ENCODE data around the gene PSORS1C1. TPM values are rescaled to one million over a fixed set of nuclear protein-coding genes. Genes with fewer than 3 reads are reported as not detected.

The PSORS1C1 gene
- total and polyA plus RNA-seq, 2 of the 4 experiments (the other 2 are of a cell fraction): 0.36 to 1.1 TPM

DNA sequence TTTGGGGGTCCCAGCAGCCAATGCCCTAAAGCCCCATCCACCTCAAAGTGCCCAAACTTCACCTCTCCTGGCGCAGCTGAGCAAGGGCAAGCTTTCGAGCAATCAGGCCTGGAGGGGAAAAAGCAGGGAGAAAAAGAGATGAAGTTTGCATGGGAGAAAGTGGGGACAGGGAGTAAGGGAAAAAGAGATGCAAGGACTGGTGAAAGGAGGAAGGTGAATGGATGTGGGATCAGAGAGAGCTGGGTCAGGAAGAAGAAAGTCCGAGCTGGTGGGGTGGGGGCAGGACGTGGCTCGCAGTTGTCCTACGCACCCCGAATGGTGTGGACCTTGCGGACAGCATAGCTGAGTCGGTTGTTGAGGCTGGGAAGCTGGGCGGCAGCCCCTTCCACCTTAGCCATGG lies 30.8 kb downstream of the PSORS1C1 start:
- Histone ChIP-seq H4K5ac (ENCODE audit: low read depth, low read length) (no peak overlapping the region), H2BK5ac (ENCODE audit: low read depth, low read length, poor library complexity, severe bottlenecking) (no peak overlapping the region), H3K79me1 (ENCODE audit: low read depth in 1 of 2, low read length in 2 of 2) (no peaks in the 10 kb centered on the region), H4K20me1 (ENCODE audit: insufficient read depth, low read length) (no peaks in the 10 kb centered on the region), H2AK5ac (ENCODE audit: low read depth, low read length) (no peak overlapping the region), H2AFZ (replicated peaks; ENCODE audit: low read length, poor library complexity) (no peak overlapping the region), H3K4me3 (ENCODE audit: insufficient read depth, low read depth, low read length) (no peak overlapping the region), H3K4me1 (ENCODE audit: control insufficient read depth, insufficient read depth, low read length) (peaks cover 8% of the 10 kb centered on the region), H3K27me3 (ENCODE audit: control insufficient read depth, insufficient read depth, low read length) (no peaks in the 10 kb centered on the region), H3K36me3 (ENCODE audit: control insufficient read depth, insufficient read depth, low read length) (peaks cover 28% of the 10 kb centered on the region), H2AK9ac (replicated peaks; ENCODE audit: low read depth, low read length, poor library complexity) (no peak overlapping the region), H4K8ac (ENCODE audit: low read depth in 2 of 2, low read length in 2 of 2) (no peak overlapping the region), H3K4ac (ENCODE audit: low read depth, low read length) (no peak overlapping the region), H3K9me3 (ENCODE audit: control insufficient read depth, insufficient read depth, low read length) (no peaks in the 10 kb centered on the region), H3K9me1 (ENCODE audit: insufficient read depth, low read length) (peaks cover 7% of the 10 kb centered on the region), H3K14ac (replicated peaks; ENCODE audit: low read depth, low read length) (no peak overlapping the region), H4K91ac (ENCODE audit: insufficient read depth, low read depth, low read length) (no peak overlapping the region), H3K56ac (ENCODE audit: extremely low read depth, insufficient read depth, low read length) (no peak overlapping the region), H2BK15ac (ENCODE audit: low read depth, low read length) (no peak overlapping the region), H3K4me2 (ENCODE audit: low read depth, low read length) (no peak overlapping the region), H3K23ac (ENCODE audit: low read depth, low read length) (no peak overlapping the region), H2BK120ac (ENCODE audit: low read depth, low read length) (no peak overlapping the region), H3K27ac (ENCODE audit: insufficient read depth, low read length) (no peak overlapping the region), H2BK20ac (ENCODE audit: low read depth, low read length) (no peak overlapping the region), H3K9ac (ENCODE audit: low read depth, low read length) (no peak overlapping the region), H3K18ac (ENCODE audit: low read depth, low read length) (no peak overlapping the region)
- DNase-seq: no peak
- no CpG with 5 or more reads among the region's 10 CpGs for WGBS, 2 experiments (ENCODE audit: extremely low coverage in 2 of 2, insufficient read length in 1 of 2)
- BruUV-seq (replicated peaks): no TSS peak
- CTCF ChIA-PET: interaction anchor here (0.6 kb wide), 1 partner anchor 27 kb away, joined by 5 read pairs; no protein-coding TSS in a partner anchor
- TF ChIP-seq BHLHE40 (IDR thresholded peaks at IDR 0.05; ENCODE audit: low read depth, low read length) (no peak), CHD1 (IDR thresholded peaks at IDR 0.05; ENCODE audit: low read depth, low read length) (no peak), RAD21 (IDR thresholded peaks at IDR 0.05; ENCODE audit: low read length) (no peak), USF2 (IDR thresholded peaks at IDR 0.05; ENCODE audit: low read depth, low read length) (no peak), ELK1 (IDR thresholded peaks at IDR 0.05; ENCODE audit: borderline replicate concordance, low read depth, low read length) (no peak), FOS (IDR thresholded peaks at IDR 0.05; ENCODE audit: low read depth, low read length) (no peak), RCOR1 (IDR thresholded peaks at IDR 0.05; ENCODE audit: insufficient replicate concordance, low read length) (no peak), CTCF (conservative IDR thresholded peaks at IDR 0.05; ENCODE audit: low read depth, low read length) (no peak), MAFK (IDR thresholded peaks at IDR 0.05; ENCODE audit: low read depth, low read length) (no peak), POLR2A (IDR thresholded peaks at IDR 0.05; ENCODE audit: low read depth, low read length) (no peak), MXI1 (IDR thresholded peaks at IDR 0.05; ENCODE audit: borderline replicate concordance, low read depth, low read length) (no peak), CEBPB (IDR thresholded peaks at IDR 0.05; ENCODE audit: low read depth, low read length) (no peak), RFX5 (IDR thresholded peaks at IDR 0.05; ENCODE audit: low read depth, low read length) (no peak), SMC3 (IDR thresholded peaks at IDR 0.05; ENCODE audit: low read depth, low read length) (no peak), MAZ (IDR thresholded peaks at IDR 0.05; ENCODE audit: borderline replicate concordance, low read depth, low read length) (no peak)
- dilution Hi-C loops (cut with HindIII; ENCODE audit: low sequenced_read_pairs, unreplicated experiment) (no loop called here), in situ Hi-C loops (cut with MboI; ENCODE audit: low sequenced_read_pairs) (no loop called here), intact Hi-C loops (cut with micrococcal nuclease) (no loop called here)
- POLR2A ChIA-PET (ENCODE audit: unreplicated experiment): no interaction called here
- ATAC-seq (ENCODE audit: low read depth): no peak
